Activated CD4-positive, alpha-beta memory T cell treated with anti-CD3 and anti-CD28 coated beads for 36 hours (primary cell): ENCODE data around the gene SLC35F1. TPM values are rescaled to one million over a fixed set of nuclear protein-coding genes. Genes with fewer than 3 reads are reported as not detected.

Experiments used
- CTCF ChIA-PET: fragments of 350-600 bp; sonication (Branson Sonifier 250); formaldehyde crosslinking; loops from one replicate; lab custom pipeline; 2021; ENCODE audit warnings: antibody characterized with exemption, inconsistent platforms; lab: Charles Lee
- POLR2A ChIA-PET: fragments of 350-600 bp; sonication (Branson Sonifier 250); formaldehyde crosslinking; loops from one replicate; lab custom pipeline; 2021; ENCODE audit warnings: antibody characterized with exemption; lab: Charles Lee
- DNase-seq: peaks from one replicate; pipeline ENCODE4 v3.0.0-alpha.2; 2020
- H3K27ac Mint-ChIP-seq: one replicate; pipeline ENCODE4 v1.8.0; 2021; ENCODE audit warnings: mixed read lengths
- H3K27me3 Mint-ChIP-seq: one replicate; pipeline ENCODE4 v1.8.0; 2021; ENCODE audit warnings: mixed read lengths
- H3K36me3 Mint-ChIP-seq: one replicate; pipeline ENCODE4 v1.8.0; 2021; ENCODE audit warnings: mixed read lengths
- H3K4me1 Mint-ChIP-seq: one replicate; pipeline ENCODE4 v1.8.0; 2021; ENCODE audit warnings: low read depth, mixed read lengths
- H3K4me3 Mint-ChIP-seq: one replicate; pipeline ENCODE4 v1.8.0; 2021; ENCODE audit warnings: mild to moderate bottlenecking, mixed read lengths
- H3K9me3 Mint-ChIP-seq: one replicate; pipeline ENCODE4 v1.8.0; 2021; ENCODE audit warnings: mixed read lengths
- intact Hi-C: fragments of 100-400 bp; cut with micrococcal nuclease; formaldehyde crosslinking; loops from one replicate; pipeline ENCODE4 v1.15.1; 2023
- total RNA-seq, 2 experiments: library from RNA; stranded (reverse); gene quantifications; one replicate each; pipeline ENCODE4 v1.2.3, GENCODE V29; 2021

Gene SLC35F1
- total RNA-seq, 2 experiments from 2014 or later: 0.14 to 0.19 TPM

GRCh38 chr6:118297821-118298220, 390.8 kb downstream of the SLC35F1 start:
- intact Hi-C loops: no loop called here
- Mint-ChIP-seq H3K9me3 (no peaks in the 10 kb centered on the region), H3K4me3 (no peak overlapping the region), H3K27ac (no peak overlapping the region), H3K4me1 (no peaks in the 10 kb centered on the region), H3K36me3 (no peaks in the 10 kb centered on the region), H3K27me3 (peaks cover 3% of the 10 kb centered on the region)
- DNase-seq: no peak
- CTCF ChIA-PET: no interaction called here
- POLR2A ChIA-PET: no interaction called here

GRCh38 chr6:118298476-118299427, 391.7 kb downstream of the SLC35F1 start:
- H3K4me1 Mint-ChIP-seq: no peaks in the 10 kb centered on the region
- intact Hi-C loops: no loop called here
- CTCF ChIA-PET: no interaction called here
- no peak overlapping the region for H3K27ac Mint-ChIP-seq
- H3K27me3 Mint-ChIP-seq: peaks cover 2% of the 10 kb centered on the region
- no peak for DNase-seq
- no peak overlapping the region for H3K4me3 Mint-ChIP-seq
- no peaks in the 10 kb centered on the region for H3K36me3 Mint-ChIP-seq
- POLR2A ChIA-PET: no interaction called here
- no peaks in the 10 kb centered on the region for H3K9me3 Mint-ChIP-seq

GRCh38 chr6:118299457-118299856, 392.4 kb downstream of the SLC35F1 start:
- POLR2A ChIA-PET: no interaction called here
- no peaks in the 10 kb centered on the region for H3K4me1 Mint-ChIP-seq
- peaks cover 1% of the 10 kb centered on the region for H3K27me3 Mint-ChIP-seq
- intact Hi-C loops: no loop called here
- CTCF ChIA-PET: no interaction called here
- H3K4me3 Mint-ChIP-seq: no peak overlapping the region
- no peaks in the 10 kb centered on the region for H3K9me3 Mint-ChIP-seq
- no peaks in the 10 kb centered on the region for H3K36me3 Mint-ChIP-seq
- DNase-seq: no peak
- H3K27ac Mint-ChIP-seq: no peak overlapping the region

- Mint-ChIP-seq H3K27me3 (no peaks in the 10 kb centered on the region), H3K9me3 (no peaks in the 10 kb centered on the region), H3K36me3 (no peaks in the 10 kb centered on the region), H3K4me3 (no peak overlapping the region), H3K27ac (no peak overlapping the region), H3K4me1 (no peaks in the 10 kb centered on the region)
- ChIA-PET POLR2A (no interaction called here), CTCF (no interaction called here)
- intact Hi-C loops: no loop called here
- DNase-seq: no peak
These were observed 397.3 kb downstream of the SLC35F1 start for GRCh38 chr6:118304321-118304720.

- H3K4me3 Mint-ChIP-seq: no peak overlapping the region
- CTCF ChIA-PET: no interaction called here
These were observed 398.0 kb downstream of the SLC35F1 start for GRCh38 chr6:118305081-118305480.

GRCh38 chr6:118306392-118307238, 399.6 kb downstream of the SLC35F1 start:
- Mint-ChIP-seq H3K4me1 (no peaks in the 10 kb centered on the region), H3K27me3 (no peaks in the 10 kb centered on the region), H3K36me3 (no peaks in the 10 kb centered on the region), H3K4me3 (no peak overlapping the region), H3K27ac (no peak overlapping the region), H3K9me3 (no peaks in the 10 kb centered on the region)
- ChIA-PET CTCF (no interaction called here), POLR2A (no interaction called here)
- no peak for DNase-seq
- intact Hi-C loops: no loop called here

More at GRCh38 chr6:118305081-118305480, 398.0 kb downstream of the SLC35F1 start:
- no peak for DNase-seq
- H3K4me1 Mint-ChIP-seq: no peaks in the 10 kb centered on the region
- intact Hi-C loops: no loop called here
- H3K9me3 Mint-ChIP-seq: no peaks in the 10 kb centered on the region
- no peak overlapping the region for H3K27ac Mint-ChIP-seq
- POLR2A ChIA-PET: no interaction called here
- H3K36me3 Mint-ChIP-seq: no peaks in the 10 kb centered on the region
- H3K27me3 Mint-ChIP-seq: no peaks in the 10 kb centered on the region

GRCh38 chr6:118307581-118307980, 400.5 kb downstream of the SLC35F1 start:
- POLR2A ChIA-PET: no interaction called here
- intact Hi-C loops: no loop called here
- H3K4me3 Mint-ChIP-seq: no peak overlapping the region

GRCh38 chr6:118309337-118310093, 402.5 kb downstream of the SLC35F1 start:
- CTCF ChIA-PET: no interaction called here
- Mint-ChIP-seq H3K4me3 (no peak overlapping the region), H3K36me3 (no peaks in the 10 kb centered on the region), H3K27ac (no peak overlapping the region), H3K27me3 (no peaks in the 10 kb centered on the region), H3K9me3 (no peaks in the 10 kb centered on the region), H3K4me1 (no peaks in the 10 kb centered on the region)
- intact Hi-C loops: no loop called here
- POLR2A ChIA-PET: no interaction called here
- no peak for DNase-seq

More at GRCh38 chr6:118307581-118307980, 400.5 kb downstream of the SLC35F1 start:
- Mint-ChIP-seq H3K36me3 (no peaks in the 10 kb centered on the region), H3K27me3 (no peaks in the 10 kb centered on the region), H3K27ac (no peak overlapping the region), H3K9me3 (no peaks in the 10 kb centered on the region), H3K4me1 (no peaks in the 10 kb centered on the region)
- no peak for DNase-seq
- CTCF ChIA-PET: no interaction called here

- CTCF ChIA-PET: no interaction called here
- no peaks in the 10 kb centered on the region for H3K4me1 Mint-ChIP-seq
- DNase-seq: no peak
- POLR2A ChIA-PET: no interaction called here
- intact Hi-C loops: no loop called here
- no peak overlapping the region for H3K4me3 Mint-ChIP-seq
- H3K27me3 Mint-ChIP-seq: no peaks in the 10 kb centered on the region
- H3K27ac Mint-ChIP-seq: no peak overlapping the region
- no peaks in the 10 kb centered on the region for H3K36me3 Mint-ChIP-seq
- H3K9me3 Mint-ChIP-seq: no peaks in the 10 kb centered on the region
These were observed 406.1 kb downstream of the SLC35F1 start for GRCh38 chr6:118313208-118313607.

- no peak overlapping the region for H3K4me3 Mint-ChIP-seq
- H3K27me3 Mint-ChIP-seq: no peaks in the 10 kb centered on the region
- H3K9me3 Mint-ChIP-seq: no peaks in the 10 kb centered on the region
- intact Hi-C loops: no loop called here
- H3K27ac Mint-ChIP-seq: no peak overlapping the region
- no peak for DNase-seq
- no peaks in the 10 kb centered on the region for H3K4me1 Mint-ChIP-seq
- CTCF ChIA-PET: interaction anchor here (1.3 kb wide), 1 partner anchor 266 kb away, joined by 3 read pairs; no protein-coding TSS in a partner anchor
- H3K36me3 Mint-ChIP-seq: no peaks in the 10 kb centered on the region
- POLR2A ChIA-PET: no interaction called here
These were observed 406.7 kb downstream of the SLC35F1 start for GRCh38 chr6:118313762-118314161.

GRCh38 chr6:118316796-118317384, 409.8 kb downstream of the SLC35F1 start:
- Mint-ChIP-seq H3K4me1 (no peaks in the 10 kb centered on the region), H3K27ac (no peak overlapping the region), H3K36me3 (no peaks in the 10 kb centered on the region), H3K27me3 (no peaks in the 10 kb centered on the region), H3K9me3 (no peaks in the 10 kb centered on the region), H3K4me3 (no peak overlapping the region)
- POLR2A ChIA-PET: no interaction called here
- CTCF ChIA-PET: no interaction called here
- intact Hi-C loops: no loop called here
- DNase-seq: no peak
